HG03460 (cell line): ENCODE results near the gene SLC2A8.

Experiments
- ATAC-seq: cut with Tn5 transposase; IDR thresholded peaks from one replicate; pipeline ENCODE4 v1.9.1; 2021; ENCODE audit not compliant: unreplicated experiment

The SLC2A8 gene

DNA sequence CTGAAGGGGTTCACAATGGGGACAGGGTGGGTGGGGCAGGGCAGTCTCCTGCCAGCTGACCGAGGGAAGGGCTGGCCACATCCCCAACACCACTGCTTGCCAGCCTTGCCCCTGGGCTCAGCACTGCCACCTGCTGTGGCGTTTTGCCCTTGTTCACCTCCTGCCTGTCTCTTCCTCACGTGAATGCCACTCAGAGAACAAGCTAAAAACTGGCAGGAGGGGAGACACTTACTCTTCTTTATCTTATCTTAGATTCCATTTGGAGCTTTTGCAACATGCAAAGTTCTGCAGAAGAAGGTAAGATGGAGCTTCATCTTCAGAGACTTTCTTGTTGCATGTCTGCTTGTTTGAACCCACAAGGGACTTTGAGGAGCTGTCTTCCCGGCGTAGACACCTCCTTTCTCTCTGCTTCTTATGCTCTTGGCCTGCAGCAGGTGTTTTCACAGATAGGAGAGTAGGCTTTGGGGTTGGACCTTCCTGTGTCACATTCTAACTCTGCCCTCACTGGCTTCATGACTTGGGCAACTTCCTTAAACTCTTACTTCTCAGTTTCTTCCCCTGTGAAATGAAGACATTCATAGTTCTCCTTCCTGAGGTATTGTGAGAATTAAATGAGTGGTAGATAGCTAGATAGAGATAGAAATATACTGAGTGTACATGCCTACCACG lies 58.5 kb downstream of the SLC2A8 start:
- ATAC-seq: no peak

DNA sequence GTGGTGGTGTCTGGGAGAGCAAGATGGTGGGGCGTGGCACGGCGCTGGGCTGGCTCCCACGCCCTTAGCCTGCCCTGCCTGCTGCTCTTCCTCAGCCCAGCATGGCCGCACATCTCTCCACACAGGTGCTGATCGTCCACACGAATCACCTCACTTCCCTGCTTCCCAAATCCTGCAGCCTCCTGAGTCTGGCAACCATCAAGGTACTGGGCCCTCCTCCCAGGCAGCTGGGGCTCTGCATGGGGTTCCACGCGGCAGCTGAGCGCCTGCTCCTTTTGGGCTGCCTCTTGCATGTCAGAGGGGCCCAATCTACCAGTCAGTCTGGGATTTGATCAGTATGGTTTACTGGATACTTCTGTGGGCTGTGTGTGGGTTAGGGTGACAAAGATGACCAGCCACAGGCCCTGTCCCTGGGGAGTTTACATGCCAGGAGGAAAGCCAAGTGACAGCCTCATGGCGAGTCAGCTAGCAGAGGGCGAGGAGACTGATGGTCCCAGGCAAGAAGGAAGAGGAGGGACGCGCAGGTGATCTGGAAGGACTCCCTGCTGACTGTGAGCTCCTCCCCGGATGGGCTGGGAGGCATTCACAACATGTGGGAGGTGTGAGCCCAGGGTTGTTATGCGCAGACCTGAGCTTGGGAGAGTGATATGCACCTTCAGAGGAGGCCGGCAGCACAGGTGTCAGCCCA lies 60.4 kb downstream of the SLC2A8 start:
- ATAC-seq: no peak
